CD4-positive, CD25-positive, alpha-beta regulatory T cell (primary cell): ENCODE measurements around the gene LYSET. TPM values are rescaled to one million over a fixed set of nuclear protein-coding genes. Genes with fewer than 3 reads are reported as not detected.
A peak's percentile ranks its signal among the peaks of the same experiment; 100 is the strongest.

ENCODE experiments used
- ATAC-seq, 2 donors: fragments of 150-1000 bp; cut with Tn5 transposase; one replicate each; pipeline ENCODE4 v1.10.0; 2021; ENCODE audit warnings: low read depth in 2 of 2, moderate number of reproducible peaks in 2 of 2, moderate library complexity in 1 of 2
- DNase-seq, 3 donors: peaks; one replicate each; pipeline versions ENCODE4 v3.0.0 to v3.0.0-alpha.2; 2012 to 2022; ENCODE audit warnings: mixed read lengths in 1 of 3
- H3K27ac ChIP-seq: one replicate; pipeline ENCODE4 v1.7.0; 2013; ENCODE audit warnings: mild to moderate bottlenecking, low read length; ENCODE audit not compliant: insufficient read depth, poor library complexity, severe bottlenecking
- H3K27me3 ChIP-seq: one replicate; pipeline ENCODE4 v1.7.0; 2013; ENCODE audit warnings: low read length; ENCODE audit not compliant: control insufficient read depth, insufficient read depth
- H3K36me3 ChIP-seq: one replicate; pipeline ENCODE4 v1.7.0; 2013; ENCODE audit warnings: mild to moderate bottlenecking, low read length, moderate library complexity; ENCODE audit not compliant: control insufficient read depth, insufficient read depth
- H3K4me1 ChIP-seq: 2 replicates; pipeline ENCODE4 v1.7.0; 2013; ENCODE audit warnings: mild to moderate bottlenecking, low read length; ENCODE audit not compliant: insufficient read depth, control insufficient read depth, poor library complexity, severe bottlenecking
- H3K4me3 ChIP-seq: one replicate; pipeline ENCODE4 v1.7.0; 2013; ENCODE audit warnings: low read depth, mild to moderate bottlenecking, low read length, moderate library complexity
- H3K9me3 ChIP-seq, 2 experiments: 1 replicate in 1 of 2; 2 replicates in 1 of 2; pipeline ENCODE4 v1.7.0; 2013; ENCODE audit warnings: low read length in 2 of 2, mild to moderate bottlenecking in 1 of 2, moderate library complexity in 1 of 2; ENCODE audit not compliant: control insufficient read depth in 2 of 2
- H3K27ac Mint-ChIP-seq, 3 donors: one replicate each; pipeline ENCODE4 v1.8.0; 2020 to 2022; ENCODE audit warnings: mild to moderate bottlenecking in 3 of 3, mixed read lengths in 3 of 3, moderate library complexity in 2 of 3
- H3K27me3 Mint-ChIP-seq: one replicate; pipeline ENCODE4 v1.8.0; 2022; ENCODE audit warnings: mild to moderate bottlenecking, mixed read lengths
- H3K36me3 Mint-ChIP-seq: one replicate; pipeline ENCODE4 v1.8.0; 2020; ENCODE audit warnings: mixed read lengths
- H3K4me1 Mint-ChIP-seq, 4 donors: one replicate each; pipeline ENCODE4 v1.8.0; 2020 to 2022; ENCODE audit warnings: mixed read lengths in 4 of 4, mild to moderate bottlenecking in 1 of 4
- H3K4me3 Mint-ChIP-seq, 4 donors: one replicate each; pipeline ENCODE4 v1.8.0; 2020 to 2022; ENCODE audit warnings: mild to moderate bottlenecking in 4 of 4, mixed read lengths in 4 of 4, moderate library complexity in 3 of 4
- H3K9me3 Mint-ChIP-seq, 7 donors: one replicate each; pipeline ENCODE4 v1.8.0; 2020 to 2022; ENCODE audit warnings: mixed read lengths in 7 of 7, mild to moderate bottlenecking in 3 of 7, moderate library complexity in 2 of 7
- polyA plus RNA-seq, 4 donors: library from polyadenylated mRNA; unstranded; fragments of 300-500 nt; fragmentation: Illumina TruSeq; gene quantifications; one replicate each; pipeline ENCODE4 v1.2.3, GENCODE V29; 2021
- total RNA-seq: library from RNA; stranded (reverse); gene quantifications from one replicate; pipeline ENCODE4 v1.2.3, GENCODE V29; 2022

Gene LYSET
- total and polyA plus RNA-seq, 5 donors from 2014 or later = 6.9 to 43.1 (median 36.0) TPM

DNA sequence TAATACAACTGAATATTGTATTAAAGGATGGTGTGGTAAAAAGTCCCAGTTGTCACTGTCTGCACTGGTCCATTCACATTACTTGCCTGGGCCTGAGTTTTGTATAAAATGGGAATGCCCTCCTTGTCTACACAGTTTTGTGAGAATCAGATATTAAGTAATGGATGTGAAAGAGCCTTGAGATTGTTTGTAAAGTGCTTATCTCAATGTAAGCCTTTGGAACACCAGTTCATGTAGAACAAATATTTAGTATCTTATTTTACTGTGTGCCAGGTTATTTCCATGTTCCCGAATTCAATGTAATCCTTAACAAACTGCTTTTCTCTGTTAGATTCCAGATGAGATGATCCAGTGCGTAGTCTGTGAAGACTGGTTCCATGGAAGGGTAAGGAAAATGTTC, 29.5 kb downstream of the LYSET start:
- no peak overlapping the region for H3K4me3 Mint-ChIP-seq
- no peak for DNase-seq
- Histone ChIP-seq H3K27me3 (no peaks in the 10 kb centered on the region), H3K4me3 (no peak overlapping the region), H3K36me3 (peaks cover 56% of the 10 kb centered on the region), H3K27ac (no peak overlapping the region), H3K4me1 (peaks cover 5% of the 10 kb centered on the region), H3K9me3 (no peaks in the 10 kb centered on the region)
- H3K9me3 Mint-ChIP-seq = no peaks in the 10 kb centered on the region
- H3K27me3 Mint-ChIP-seq = no peaks in the 10 kb centered on the region
- H3K4me1 Mint-ChIP-seq = peaks cover 3 to 22% (median 9%) of the 10 kb centered on the region in 4 donors
- H3K36me3 Mint-ChIP-seq = peaks cover 37% of the 10 kb centered on the region
- no peak overlapping the region for H3K27ac Mint-ChIP-seq
- ATAC-seq = no peak

DNA sequence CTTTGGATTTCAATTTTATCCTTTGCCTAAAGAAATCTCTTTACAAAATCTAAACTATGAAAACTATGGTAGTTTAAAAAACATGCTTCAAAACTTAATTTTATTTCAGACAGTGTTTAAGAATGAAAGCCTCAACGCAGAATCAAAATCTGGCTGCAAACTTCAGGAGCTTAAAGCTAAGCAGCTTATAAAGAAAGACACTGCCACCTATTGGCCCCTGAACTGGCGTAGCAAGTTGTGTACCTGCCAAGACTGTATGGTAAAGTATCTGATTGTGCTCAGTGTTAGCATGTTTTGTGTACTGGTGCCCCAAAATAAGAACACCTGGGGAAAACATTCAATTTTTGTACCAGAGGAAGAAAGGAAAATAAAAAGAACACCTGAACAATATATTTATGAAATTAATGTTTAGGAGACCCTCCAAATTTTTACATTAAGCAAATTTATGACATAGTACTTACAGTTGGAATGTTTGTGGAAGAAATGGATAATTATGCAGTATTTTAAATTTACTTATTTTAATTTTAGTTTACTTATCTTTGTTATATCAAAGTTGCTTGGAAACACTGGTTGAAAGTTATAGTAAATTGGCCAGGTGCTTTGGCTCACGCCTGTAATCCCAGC, 34.1 kb downstream of the LYSET start:
- peaks cover 54% of the 10 kb centered on the region for H3K36me3 ChIP-seq
- no peaks in the 10 kb centered on the region for H3K9me3 ChIP-seq
- no peak overlapping the region for H3K4me3 ChIP-seq
- Mint-ChIP-seq H3K27ac (no peak overlapping the region), H3K36me3 (peaks cover 49% of the 10 kb centered on the region), H3K27me3 (no peaks in the 10 kb centered on the region), H3K9me3 (no peaks in the 10 kb centered on the region), H3K4me1 (peaks cover 0 to 6% (median 3%) of the 10 kb centered on the region in 4 donors), H3K4me3 (no peak overlapping the region)
- DNase-seq (peak; percentile 29 to 84 (median 58)), ATAC-seq (peak; percentile 82 to 91)
- H3K27me3 ChIP-seq = no peaks in the 10 kb centered on the region
- no peaks in the 10 kb centered on the region for H3K4me1 ChIP-seq
- H3K27ac ChIP-seq = no peak overlapping the region

DNA sequence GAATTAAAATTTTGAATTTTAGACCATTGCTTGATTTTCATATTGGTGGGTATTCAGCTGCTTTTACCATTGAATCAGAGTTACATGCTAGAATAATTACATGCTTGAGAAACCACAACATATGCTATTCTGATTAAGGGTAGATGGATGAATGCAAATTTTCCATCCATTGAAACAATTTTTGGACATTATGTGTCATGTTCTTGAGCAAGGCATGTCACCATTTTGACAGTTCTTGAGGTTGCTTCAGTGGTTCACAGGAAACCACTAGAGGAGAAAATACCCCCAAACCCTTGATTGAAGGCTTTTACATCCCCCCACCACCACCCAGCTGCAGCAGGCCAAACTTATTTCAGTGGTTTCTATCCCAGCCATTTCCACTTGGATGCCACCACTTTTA, 35.4 kb downstream of the LYSET start:
- Histone ChIP-seq H3K4me3 (no peak overlapping the region), H3K27me3 (no peaks in the 10 kb centered on the region), H3K27ac (no peak overlapping the region), H3K9me3 (no peaks in the 10 kb centered on the region), H3K4me1 (no peaks in the 10 kb centered on the region), H3K36me3 (peaks cover 53% of the 10 kb centered on the region)
- DNase-seq (no peak), ATAC-seq (no peak)
- Mint-ChIP-seq H3K4me3 (no peak overlapping the region), H3K9me3 (no peaks in the 10 kb centered on the region), H3K36me3 (peaks cover 52% of the 10 kb centered on the region), H3K27me3 (no peaks in the 10 kb centered on the region), H3K27ac (no peak overlapping the region), H3K4me1 (peaks cover 0 to 6% (median 3%) of the 10 kb centered on the region in 4 donors)

DNA sequence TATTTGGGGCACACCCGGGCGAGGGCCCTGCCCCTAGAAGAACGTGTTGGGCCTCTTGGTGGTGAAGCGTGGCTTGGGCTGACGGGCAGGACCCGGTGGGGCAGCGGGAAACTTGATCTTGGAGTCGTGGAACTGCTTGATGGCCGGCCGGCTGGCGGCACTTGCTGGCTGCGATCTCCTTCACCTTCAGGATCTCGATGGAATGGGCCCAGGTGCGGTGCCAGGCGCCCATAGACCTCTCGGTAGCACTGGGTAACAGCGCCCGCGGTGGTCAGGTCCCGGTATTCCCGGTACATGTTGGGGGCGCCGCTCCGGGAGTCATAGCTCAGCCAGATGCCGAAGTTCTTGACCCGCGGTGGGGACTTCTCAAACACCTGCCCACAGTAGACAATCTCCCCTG, 38.4 kb downstream of the LYSET start:
- Histone ChIP-seq H3K27ac (no peak overlapping the region), H3K9me3 (no peaks in the 10 kb centered on the region), H3K4me1 (no peaks in the 10 kb centered on the region), H3K36me3 (peaks cover 60% of the 10 kb centered on the region), H3K4me3 (no peak overlapping the region), H3K27me3 (no peaks in the 10 kb centered on the region)
- peaks cover 0 to 6% (median 5%) of the 10 kb centered on the region in 4 donors for H3K4me1 Mint-ChIP-seq
- ATAC-seq (no peak), DNase-seq (no peak)
- H3K27ac Mint-ChIP-seq = no peak overlapping the region
- H3K4me3 Mint-ChIP-seq = no peak overlapping the region
- H3K36me3 Mint-ChIP-seq = peaks cover 56% of the 10 kb centered on the region
- H3K27me3 Mint-ChIP-seq = no peaks in the 10 kb centered on the region
- no peaks in the 10 kb centered on the region for H3K9me3 Mint-ChIP-seq

DNA sequence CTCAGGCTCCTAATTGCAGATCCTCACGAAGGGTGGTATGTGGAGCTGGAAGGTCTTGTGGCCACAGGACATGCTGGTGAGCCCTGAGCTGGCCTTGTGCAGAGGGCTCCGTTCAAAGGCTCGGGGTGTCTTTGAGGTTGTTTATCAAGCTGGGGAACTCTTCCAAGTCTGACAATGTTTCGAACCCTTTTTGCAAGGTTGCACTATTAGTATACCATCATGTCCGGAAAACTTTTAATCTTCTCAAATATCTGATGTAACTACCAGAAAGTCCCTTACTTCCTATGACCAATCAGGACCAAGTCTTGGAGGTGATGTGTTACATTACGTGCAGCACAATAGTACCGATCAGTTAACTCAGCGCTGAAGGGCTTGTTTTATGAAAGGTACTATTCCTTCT, 43.4 kb downstream of the LYSET start:
- Mint-ChIP-seq H3K27me3 (peaks cover 7% of the 10 kb centered on the region), H3K4me3 (no peak overlapping the region), H3K9me3 (no peaks in the 10 kb centered on the region), H3K36me3 (peaks cover 39% of the 10 kb centered on the region), H3K4me1 (peaks cover 0 to 15% (median 6%) of the 10 kb centered on the region in 4 donors), H3K27ac (no peak overlapping the region)
- peaks cover 6% of the 10 kb centered on the region for H3K4me1 ChIP-seq
- no peak overlapping the region for H3K4me3 ChIP-seq
- no peak for ATAC-seq
- H3K9me3 ChIP-seq = no peaks in the 10 kb centered on the region
- H3K27ac ChIP-seq = no peak overlapping the region
- no peak for DNase-seq
- H3K27me3 ChIP-seq = no peaks in the 10 kb centered on the region
- H3K36me3 ChIP-seq = peaks cover 48% of the 10 kb centered on the region

DNA sequence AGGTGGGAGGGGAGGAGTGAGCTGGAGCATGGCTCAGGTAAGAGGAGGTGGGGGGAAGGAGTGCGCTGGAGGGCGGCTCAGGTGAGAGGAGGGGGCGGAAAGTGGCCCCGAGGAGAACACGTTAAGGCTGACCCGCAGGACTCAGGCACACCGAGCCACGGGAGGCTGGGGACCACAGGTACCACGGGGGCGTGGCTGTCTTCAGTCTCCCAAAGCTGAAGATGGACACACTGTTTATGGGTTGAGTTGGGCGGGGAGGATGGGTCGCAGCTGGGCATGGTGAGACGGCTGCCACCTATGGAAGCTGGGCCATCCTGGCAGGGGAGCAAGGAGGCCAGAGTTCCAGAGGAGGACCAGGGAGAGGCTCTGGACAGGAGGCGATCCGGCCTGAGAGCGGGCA, 45.4 kb downstream of the LYSET start:
- ATAC-seq = no peak

DNA sequence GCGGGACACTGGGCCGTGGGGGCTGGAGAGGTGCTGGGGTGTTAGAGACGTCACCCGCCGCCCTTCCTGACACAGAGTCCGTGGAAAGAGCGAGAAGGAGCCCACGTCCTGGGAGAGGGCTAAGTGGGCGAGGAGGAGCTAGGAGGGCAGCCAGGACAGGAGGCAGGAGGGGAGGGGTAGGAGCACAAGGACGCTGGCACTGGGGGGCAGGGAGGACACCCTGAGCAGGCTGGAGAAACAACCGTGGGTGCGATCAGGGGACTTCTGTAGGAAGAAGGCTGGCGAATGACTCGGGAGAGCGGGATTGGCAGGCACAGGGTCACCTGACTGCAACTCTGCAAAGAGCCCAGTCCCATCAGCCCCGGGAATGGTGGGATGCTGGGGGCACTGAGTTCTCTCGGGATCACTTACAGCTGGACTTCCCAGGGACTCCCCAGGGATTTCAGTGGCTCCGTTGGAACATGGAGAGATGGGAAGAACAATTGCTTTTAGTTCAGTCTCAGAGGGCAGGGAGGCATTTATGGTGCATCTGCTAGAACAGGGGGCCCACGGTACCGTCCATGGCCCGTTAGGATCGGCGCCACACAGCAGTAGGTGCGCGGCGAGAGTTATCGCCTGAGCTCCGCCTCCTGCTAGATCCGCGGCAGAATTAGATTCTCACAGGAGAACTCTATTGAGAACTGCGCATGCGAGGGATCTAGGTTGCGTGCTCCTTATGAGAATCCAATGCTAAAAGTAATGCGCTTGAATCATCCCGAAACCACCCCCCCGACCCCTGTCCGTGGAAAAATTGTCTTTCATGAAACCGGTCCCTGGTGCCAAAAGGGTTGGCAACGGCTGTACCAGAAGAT, 46.2 kb downstream of the LYSET start:
- ATAC-seq = no peak
- no peak for DNase-seq
- no peak overlapping the region for H3K27ac ChIP-seq
- peaks cover 6% of the 10 kb centered on the region for H3K4me1 ChIP-seq
- Mint-ChIP-seq H3K27me3 (peaks cover 12% of the 10 kb centered on the region), H3K36me3 (peaks cover 21% of the 10 kb centered on the region), H3K9me3 (no peaks in the 10 kb centered on the region), H3K4me1 (peaks cover 0 to 17% (median 6%) of the 10 kb centered on the region in 4 donors), H3K27ac (no peak overlapping the region), H3K4me3 (peak overlapping the region in 2 of 4 donors; percentile 29 to 65)
- no peak overlapping the region for H3K4me3 ChIP-seq
- no peaks in the 10 kb centered on the region for H3K27me3 ChIP-seq
- H3K36me3 ChIP-seq = peaks cover 27% of the 10 kb centered on the region
- no peaks in the 10 kb centered on the region for H3K9me3 ChIP-seq

More for the DNA sequence above, 45.4 kb downstream of the LYSET start:
- Mint-ChIP-seq H3K36me3 (peaks cover 29% of the 10 kb centered on the region), H3K4me1 (peaks cover 0 to 17% (median 8%) of the 10 kb centered on the region in 4 donors), H3K9me3 (no peaks in the 10 kb centered on the region), H3K27ac (no peak overlapping the region), H3K4me3 (peak overlapping the region in 1 of 4 donors; percentile 40), H3K27me3 (peaks cover 12% of the 10 kb centered on the region)
- Histone ChIP-seq H3K36me3 (peaks cover 32% of the 10 kb centered on the region), H3K4me3 (no peak overlapping the region), H3K27ac (no peak overlapping the region), H3K4me1 (peaks cover 6% of the 10 kb centered on the region), H3K9me3 (no peaks in the 10 kb centered on the region), H3K27me3 (no peaks in the 10 kb centered on the region)
- DNase-seq = no peak
